Neural progenitor cell (in vitro differentiated cells): ENCODE data around the gene ZHX3. TPM values are rescaled to one million over a fixed set of nuclear protein-coding genes. Genes with fewer than 3 reads are reported as not detected.

ENCODE experiments used
- DNase-seq: peaks from one replicate; pipeline ENCODE4 v3.0.0-alpha.2; 2016; ENCODE audit warnings: low spot score
- H2AFZ ChIP-seq: fragments of 200-600 bp; sonication (generic); replicated peaks from 2 replicates; pipeline ENCODE4 v1.6.1; 2016; ENCODE audit warnings: antibody characterized with exemption
- H3F3A ChIP-seq: fragments of 200-600 bp; sonication (generic); 2 replicates; pipeline ENCODE4 v1.6.1; 2016; ENCODE audit warnings: antibody characterized with exemption, low read depth
- H3K27ac ChIP-seq: fragments of 200-600 bp; sonication (generic); 2 replicates; pipeline ENCODE4 v1.5.1; 2016; ENCODE audit warnings: mild to moderate bottlenecking
- H3K27me3 ChIP-seq: fragments of 200-600 bp; sonication (generic); 2 replicates; pipeline ENCODE4 v1.6.1; 2016; ENCODE audit warnings: mild to moderate bottlenecking, moderate library complexity
- H3K36me3 ChIP-seq: fragments of 200-600 bp; sonication (generic); 2 replicates; pipeline ENCODE4 v1.5.1; 2016
- H3K4me1 ChIP-seq: fragments of 200-600 bp; sonication (generic); 2 replicates; pipeline ENCODE4 v1.6.1; 2016; ENCODE audit warnings: mixed run types
- H3K4me2 ChIP-seq: fragments of 200-600 bp; sonication (generic); 2 replicates; pipeline ENCODE4 v1.6.1; 2016
- H3K4me3 ChIP-seq: fragments of 200-600 bp; sonication (generic); 2 replicates; pipeline ENCODE4 v1.5.1; 2016
- H3K79me2 ChIP-seq: fragments of 200-600 bp; sonication (generic); 2 replicates; pipeline ENCODE4 v1.6.1; 2016; ENCODE audit warnings: low read depth
- H3K9ac ChIP-seq: fragments of 200-600 bp; sonication (generic); 2 replicates; pipeline ENCODE4 v1.6.1; 2016
- H3K9me3 ChIP-seq: fragments of 200-600 bp; sonication (generic); 2 replicates; pipeline ENCODE4 v1.5.1; 2016; ENCODE audit warnings: low read depth
- H4K20me1 ChIP-seq: fragments of 200-600 bp; sonication (generic); 2 replicates; pipeline ENCODE4 v1.6.1; 2016; ENCODE audit warnings: low read depth
- H3K27ac Mint-ChIP-seq: 3 replicates; pipeline ENCODE4 v1.8.0; 2021; ENCODE audit warnings: mixed read lengths
- H3K27me3 Mint-ChIP-seq: 2 replicates; pipeline ENCODE4 v1.8.0; 2022; ENCODE audit warnings: low read depth, mild to moderate bottlenecking, inconsistent platforms, moderate library complexity, mixed read lengths; ENCODE audit not compliant: insufficient read depth
- H3K36me3 Mint-ChIP-seq: 3 replicates; pipeline ENCODE4 v1.8.0; 2021; ENCODE audit warnings: mixed read lengths
- H3K4me1 Mint-ChIP-seq: 3 replicates; pipeline ENCODE4 v1.8.0; 2021; ENCODE audit warnings: mixed read lengths
- H3K4me3 Mint-ChIP-seq: 3 replicates; pipeline ENCODE4 v1.8.0; 2021; ENCODE audit warnings: mild to moderate bottlenecking, moderate library complexity, mixed read lengths
- H3K9me3 Mint-ChIP-seq: 3 replicates; pipeline ENCODE4 v1.8.0; 2020; ENCODE audit warnings: mixed read lengths
- CTCF ChIP-seq: fragments of 200-600 bp; sonication (generic); IDR thresholded peaks from 2 replicates; pipeline ENCODE4 v1.5.1; 2017; ENCODE audit warnings: antibody characterized with exemption, mild to moderate bottlenecking
- EZH2 ChIP-seq: fragments of 200-600 bp; sonication (generic); IDR thresholded peaks from 2 replicates; pipeline ENCODE4 v1.6.1; 2017; ENCODE audit warnings: antibody characterized with exemption, mild to moderate bottlenecking, moderate library complexity
- EZH2phosphoT487 ChIP-seq: fragments of 200-600 bp; sonication (generic); IDR thresholded peaks from 2 replicates; pipeline ENCODE4 v1.6.1; 2017; ENCODE audit warnings: antibody characterized with exemption
- total RNA-seq: library from RNA; depleted of rRNA; stranded (reverse); fragments of >200 nt; gene quantifications from 2 replicates; pipeline ENCODE4 v1.2.3, GENCODE V29; 2015; ENCODE audit warnings: low replicate concordance

ZHX3 gene
- total RNA-seq, 1 donor from 2014 or later = 6.8 TPM

GRCh38 chr20:41135888-41136679, 181.4 kb downstream of the ZHX3 start:
- Mint-ChIP-seq H3K27ac (peak overlapping the region; percentile 92), H3K4me3 (peak overlapping the region; percentile 90), H3K36me3 (peaks cover 9% of the 10 kb centered on the region), H3K27me3 (peaks cover 6% of the 10 kb centered on the region), H3K9me3 (no peaks in the 10 kb centered on the region), H3K4me1 (peaks cover 39% of the 10 kb centered on the region)
- peak overlapping the region; percentile 71 for H2AFZ ChIP-seq
- no peak overlapping the region for H3K27ac ChIP-seq
- H3K27me3 ChIP-seq = peaks cover 11% of the 10 kb centered on the region
- H3K36me3 ChIP-seq = no peaks in the 10 kb centered on the region
- H3K9me3 ChIP-seq = no peaks in the 10 kb centered on the region
- peaks cover 31% of the 10 kb centered on the region for H4K20me1 ChIP-seq
- DNase-seq = no peak
- TF ChIP-seq EZH2 = no peak
- TF ChIP-seq CTCF = no peak
- no peak for TF ChIP-seq EZH2phosphoT487
- peaks cover 36% of the 10 kb centered on the region for H3K4me1 ChIP-seq
- H3K9ac ChIP-seq = peak overlapping the region; percentile 2
- peaks cover 37% of the 10 kb centered on the region for H3K79me2 ChIP-seq
- H3K4me2 ChIP-seq = peak overlapping the region; percentile 83
- peaks cover 15% of the 10 kb centered on the region for H3F3A ChIP-seq
- H3K4me3 ChIP-seq = peak overlapping the region; percentile 87

GRCh38 chr20:41135187-41135887, 182.2 kb downstream of the ZHX3 start:
- H3K4me1 Mint-ChIP-seq = peaks cover 32% of the 10 kb centered on the region
- H3F3A ChIP-seq = peaks cover 15% of the 10 kb centered on the region
- H3K4me2 ChIP-seq = no peak overlapping the region
- peaks cover 6% of the 10 kb centered on the region for H3K27me3 Mint-ChIP-seq
- peaks cover 30% of the 10 kb centered on the region for H3K4me1 ChIP-seq
- H3K9ac ChIP-seq = no peak overlapping the region
- H2AFZ ChIP-seq = no peak overlapping the region
- H3K27ac Mint-ChIP-seq = peak overlapping the region; percentile 17
- H4K20me1 ChIP-seq = peaks cover 24% of the 10 kb centered on the region
- peaks cover 30% of the 10 kb centered on the region for H3K79me2 ChIP-seq
- peak overlapping the region; percentile 90 for H3K4me3 Mint-ChIP-seq
- no peaks in the 10 kb centered on the region for H3K9me3 ChIP-seq
- H3K36me3 ChIP-seq = no peaks in the 10 kb centered on the region
- H3K4me3 ChIP-seq = no peak overlapping the region
- TF ChIP-seq EZH2 (no peak), CTCF (peak; percentile 80)
- H3K9me3 Mint-ChIP-seq = no peaks in the 10 kb centered on the region
- peak; percentile 74 for DNase-seq
- no peak overlapping the region for H3K27ac ChIP-seq
- peaks cover 11% of the 10 kb centered on the region for H3K36me3 Mint-ChIP-seq
- H3K27me3 ChIP-seq = peaks cover 11% of the 10 kb centered on the region

- Mint-ChIP-seq H3K4me1 (peaks cover 24% of the 10 kb centered on the region), H3K27ac (no peak overlapping the region), H3K36me3 (peaks cover 9% of the 10 kb centered on the region), H3K4me3 (peak overlapping the region; percentile 90), H3K9me3 (no peaks in the 10 kb centered on the region), H3K27me3 (peaks cover 6% of the 10 kb centered on the region)
- Histone ChIP-seq H3F3A (peaks cover 15% of the 10 kb centered on the region), H4K20me1 (peaks cover 16% of the 10 kb centered on the region), H3K27ac (no peak overlapping the region), H3K79me2 (peaks cover 22% of the 10 kb centered on the region), H3K4me1 (peaks cover 22% of the 10 kb centered on the region), H3K36me3 (no peaks in the 10 kb centered on the region), H3K4me3 (no peak overlapping the region), H3K4me2 (no peak overlapping the region), H2AFZ (no peak overlapping the region), H3K9ac (no peak overlapping the region), H3K27me3 (peaks cover 11% of the 10 kb centered on the region), H3K9me3 (no peaks in the 10 kb centered on the region)
- DNase-seq = no peak
- no peak for TF ChIP-seq CTCF
These were observed 183.0 kb downstream of the ZHX3 start for GRCh38 chr20:41134362-41135186.
